RWPE1 (cell line): ENCODE data around the gene CD300A.

Source experiments
- CTCF ChIA-PET: fragments of 350-600 bp; sonication (Branson Sonifier 250); formaldehyde crosslinking; extraction: SDS; loops from one replicate; lab custom pipeline; 2021; lab: Yijun Ruan, JAX
- POLR2A ChIA-PET: fragments of 400-600 bp; formaldehyde crosslinking; extraction: SDS; loops from one replicate; lab custom pipeline; 2020; ENCODE audit warnings: antibody characterized with exemption; ENCODE audit not compliant: low non-redundant PET; lab: Yijun Ruan, JAX
- DNase-seq: peaks from one replicate; pipeline ENCODE4 v3.0.0; 2012; ENCODE audit warnings: low spot score
- H3K27ac ChIP-seq: fragments of 450-650 bp; 2 replicates; pipeline ENCODE4 v1.5.1; 2017
- CTCF ChIP-seq: fragments of 450-650 bp; conservative IDR thresholded peaks from 2 replicates; pipeline ENCODE4 v1.5.1; 2017; ENCODE audit warnings: low read depth, mild to moderate bottlenecking

Gene CD300A

GRCh38 chr17:74439691-74440567, 26.5 kb upstream of the CD300A start:
- CTCF ChIA-PET, result interaction anchor here (0.6 kb wide), 1 partner anchor 61 kb away, joined by 3 read pairs; no protein-coding TSS in a partner anchor
- DNase-seq, result no peak
- no peak for TF ChIP-seq CTCF
- H3K27ac ChIP-seq, result no peak overlapping the region
- POLR2A ChIA-PET, result no interaction called here

- POLR2A ChIA-PET, result no interaction called here
- TF ChIP-seq CTCF, result no peak
- H3K27ac ChIP-seq, result peak overlapping the region; percentile 88
- DNase-seq, result no peak
- CTCF ChIA-PET, result no interaction called here
Observed at GRCh38 chr17:74441537-74441936, 24.9 kb upstream of the CD300A start.

GRCh38 chr17:74442291-74442669, 24.2 kb upstream of the CD300A start:
- POLR2A ChIA-PET, result no interaction called here
- peak overlapping the region; percentile 88 for H3K27ac ChIP-seq
- TF ChIP-seq CTCF, result no peak
- no peak for DNase-seq
- CTCF ChIA-PET, result no interaction called here

- peak overlapping the region; percentile 88 for H3K27ac ChIP-seq
- peak; percentile 73 for DNase-seq
- TF ChIP-seq CTCF, result no peak
- ChIA-PET POLR2A (interaction anchor here (1.5 kb wide), 1 partner anchor 11 kb away, joined by 6 read pairs; no protein-coding TSS in a partner anchor), CTCF (interaction anchor here (2.5 to 3.5 kb wide), 2 partner anchors 15 to 63 kb away, joined by 9 to 23 read pairs; no protein-coding TSS in a partner anchor)
Observed at GRCh38 chr17:74442670-74443515, 23.5 kb upstream of the CD300A start.

GRCh38 chr17:74443516-74444296, 22.7 kb upstream of the CD300A start:
- TF ChIP-seq CTCF, result no peak

More at GRCh38 chr17:74443516-74444296, 22.7 kb upstream of the CD300A start:
- ChIA-PET POLR2A (interaction anchor here (0.8 to 1.5 kb wide), 2 partner anchors 11 to 76 kb away, joined by 3 to 6 read pairs; no protein-coding TSS in a partner anchor), CTCF (interaction anchor here (1.0 to 3.5 kb wide), 3 partner anchors 13 to 64 kb away, joined by 4 to 23 read pairs (median 9); no protein-coding TSS in a partner anchor)
- peak overlapping the region; percentile 88 for H3K27ac ChIP-seq
- DNase-seq, result no peak
